OCI-LY1 (cell line): ENCODE results near the gene DNM2.

Source experiments
- H2AFZ ChIP-seq: fragments of 200-600 bp; sonication (generic), shearing (Covaris generic); 2 replicates; pipeline ENCODE4 v1.6.0; 2014; ENCODE audit warnings: antibody characterized with exemption, mild to moderate bottlenecking, low read length
- H3F3A ChIP-seq: fragments of 200-600 bp; sonication (generic), shearing (Covaris generic); 2 replicates; pipeline ENCODE4 v1.6.0; 2014; ENCODE audit warnings: mild to moderate bottlenecking, antibody characterized with exemption, low read length, moderate library complexity; ENCODE audit not compliant: insufficient read depth
- H3K27ac ChIP-seq: fragments of 200-600 bp; sonication (generic); 2 replicates; pipeline ENCODE4 v1.5.1; 2014; ENCODE audit warnings: low read length, mixed run types, mild to moderate bottlenecking, low read depth; ENCODE audit not compliant: poor library complexity, severe bottlenecking
- H3K27me3 ChIP-seq: fragments of 200-600 bp; sonication (generic); 2 replicates; pipeline ENCODE4 v1.6.0; 2014; ENCODE audit warnings: antibody characterized with exemption, mild to moderate bottlenecking, low read length, moderate library complexity; ENCODE audit not compliant: insufficient read depth
- H3K36me3 ChIP-seq: fragments of 200-600 bp; sonication (generic); 2 replicates; pipeline ENCODE4 v1.6.1; 2014; ENCODE audit warnings: mild to moderate bottlenecking, antibody characterized with exemption, low read length, moderate library complexity, mixed read lengths; ENCODE audit not compliant: insufficient read depth
- H3K4me1 ChIP-seq: fragments of 200-600 bp; sonication (generic); 2 replicates; pipeline ENCODE4 v1.5.1; 2014; ENCODE audit warnings: mild to moderate bottlenecking, low read length, moderate library complexity; ENCODE audit not compliant: insufficient read depth, severe bottlenecking
- H3K4me2 ChIP-seq: fragments of 200-600 bp; sonication (generic), shearing (Covaris generic); 2 replicates; pipeline ENCODE4 v1.6.1; 2014; ENCODE audit warnings: low read length
- H3K4me3 ChIP-seq: fragments of 200-600 bp; sonication (generic); 2 replicates; pipeline ENCODE4 v1.5.1; 2014; ENCODE audit warnings: low read length, low read depth, mild to moderate bottlenecking, mixed read lengths; ENCODE audit not compliant: poor library complexity, severe bottlenecking
- H3K79me2 ChIP-seq: fragments of 200-600 bp; shearing (Covaris generic); 2 replicates; pipeline ENCODE4 v1.6.1; 2016; ENCODE audit warnings: mixed run types, low read length, mixed read lengths; ENCODE audit not compliant: insufficient read depth
- H3K9ac ChIP-seq: fragments of 200-600 bp; sonication (generic), shearing (Covaris generic); 2 replicates; pipeline ENCODE4 v1.6.1; 2014; ENCODE audit warnings: mild to moderate bottlenecking, low read length, mixed read lengths
- H3K9me2 ChIP-seq: fragments of 200-600 bp; sonication (generic), shearing (Covaris generic); 2 replicates; pipeline ENCODE4 v1.6.1; 2014; ENCODE audit warnings: low read depth, mild to moderate bottlenecking, low read length, mixed read lengths
- H3K9me3 ChIP-seq: fragments of 200-600 bp; shearing (Covaris generic); 2 replicates; pipeline ENCODE4 v1.6.1; 2014; ENCODE audit warnings: low read length, mixed read lengths
- H4K20me1 ChIP-seq: fragments of 200-600 bp; sonication (generic), shearing (Covaris generic); 2 replicates; pipeline ENCODE4 v1.6.0; 2016; ENCODE audit warnings: mild to moderate bottlenecking, low read length; ENCODE audit not compliant: insufficient read depth
- EZH2 ChIP-seq: fragments of 200-600 bp; sonication (generic), shearing (Covaris generic); IDR thresholded peaks from 2 replicates; pipeline ENCODE4 v1.8.0; 2017; ENCODE audit warnings: borderline replicate concordance, mixed run types, mild to moderate bottlenecking, antibody characterized with exemption, low read length, moderate library complexity, mixed read lengths
- TF ChIP-seq, protein P1 (sequence below): fragments of 200-600 bp; sonication (generic), shearing (Covaris generic); IDR thresholded peaks from 2 replicates; pipeline ENCODE4 v1.5.1; 2017; ENCODE audit warnings: mild to moderate bottlenecking, antibody characterized with exemption, low read length, moderate library complexity, mixed read lengths

The DNM2 gene

DNA sequence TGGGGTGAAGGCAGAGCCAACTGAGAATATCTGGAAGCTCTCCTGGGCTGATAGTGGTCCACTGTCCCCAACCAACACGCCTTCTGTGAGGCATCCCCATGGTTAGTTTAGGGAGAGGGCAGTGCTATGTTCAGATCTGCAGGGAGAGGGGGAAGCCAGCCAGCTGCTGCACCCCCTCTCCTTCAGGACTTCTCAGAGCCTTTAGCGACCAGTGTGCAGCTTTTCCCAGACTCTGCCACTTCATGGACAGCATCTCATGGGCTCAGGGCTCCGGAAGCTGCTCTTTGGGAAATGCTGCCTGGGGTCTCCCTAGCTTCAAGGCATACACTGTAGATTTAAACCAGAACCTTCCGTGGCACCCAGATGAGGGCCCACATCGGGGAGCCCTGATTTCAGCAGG lies 84.6 kb downstream of the DNM2 start:
- no peaks in the 10 kb centered on the region for H4K20me1 ChIP-seq
- TF ChIP-seq, protein P1, sequence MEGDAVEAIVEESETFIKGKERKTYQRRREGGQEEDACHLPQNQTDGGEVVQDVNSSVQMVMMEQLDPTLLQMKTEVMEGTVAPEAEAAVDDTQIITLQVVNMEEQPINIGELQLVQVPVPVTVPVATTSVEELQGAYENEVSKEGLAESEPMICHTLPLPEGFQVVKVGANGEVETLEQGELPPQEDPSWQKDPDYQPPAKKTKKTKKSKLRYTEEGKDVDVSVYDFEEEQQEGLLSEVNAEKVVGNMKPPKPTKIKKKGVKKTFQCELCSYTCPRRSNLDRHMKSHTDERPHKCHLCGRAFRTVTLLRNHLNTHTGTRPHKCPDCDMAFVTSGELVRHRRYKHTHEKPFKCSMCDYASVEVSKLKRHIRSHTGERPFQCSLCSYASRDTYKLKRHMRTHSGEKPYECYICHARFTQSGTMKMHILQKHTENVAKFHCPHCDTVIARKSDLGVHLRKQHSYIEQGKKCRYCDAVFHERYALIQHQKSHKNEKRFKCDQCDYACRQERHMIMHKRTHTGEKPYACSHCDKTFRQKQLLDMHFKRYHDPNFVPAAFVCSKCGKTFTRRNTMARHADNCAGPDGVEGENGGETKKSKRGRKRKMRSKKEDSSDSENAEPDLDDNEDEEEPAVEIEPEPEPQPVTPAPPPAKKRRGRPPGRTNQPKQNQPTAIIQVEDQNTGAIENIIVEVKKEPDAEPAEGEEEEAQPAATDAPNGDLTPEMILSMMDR = no peak
- TF ChIP-seq EZH2 = no peak
- H3K4me1 ChIP-seq = peaks cover 2% of the 10 kb centered on the region
- no peaks in the 10 kb centered on the region for H3K79me2 ChIP-seq
- H3K9me2 ChIP-seq = no peaks in the 10 kb centered on the region
- H3K9ac ChIP-seq = no peak overlapping the region
- H3K4me3 ChIP-seq = no peak overlapping the region
- no peak overlapping the region for H2AFZ ChIP-seq
- H3K4me2 ChIP-seq = no peak overlapping the region
- no peak overlapping the region for H3K27ac ChIP-seq
- no peaks in the 10 kb centered on the region for H3K27me3 ChIP-seq
- H3F3A ChIP-seq = no peaks in the 10 kb centered on the region
- no peaks in the 10 kb centered on the region for H3K9me3 ChIP-seq
- H3K36me3 ChIP-seq = peaks cover 76% of the 10 kb centered on the region

DNA sequence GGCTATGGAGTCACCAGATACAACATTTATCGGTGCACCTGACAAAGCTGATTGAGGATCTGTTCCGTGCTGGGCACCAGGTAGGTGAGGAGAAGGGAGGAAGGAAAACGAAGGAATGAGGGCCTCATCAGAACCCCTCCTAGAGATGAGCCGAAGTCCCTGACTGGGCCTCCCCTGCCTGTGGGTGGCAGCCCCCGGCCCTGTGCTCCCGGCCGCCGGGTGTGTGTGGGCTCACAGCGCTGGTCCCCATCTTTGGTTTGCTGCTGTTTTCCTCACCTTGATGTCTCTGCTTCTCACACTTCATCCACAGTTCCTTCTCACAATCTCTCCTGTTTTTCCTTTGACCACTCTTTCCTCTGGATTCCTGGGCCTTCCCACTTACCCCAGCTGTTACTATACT lies 85.4 kb downstream of the DNM2 start:
- TF ChIP-seq EZH2 = no peak
- TF ChIP-seq, protein P1 = no peak
- Histone ChIP-seq H3K27ac (no peak overlapping the region), H3K36me3 (peaks cover 71% of the 10 kb centered on the region)

DNA sequence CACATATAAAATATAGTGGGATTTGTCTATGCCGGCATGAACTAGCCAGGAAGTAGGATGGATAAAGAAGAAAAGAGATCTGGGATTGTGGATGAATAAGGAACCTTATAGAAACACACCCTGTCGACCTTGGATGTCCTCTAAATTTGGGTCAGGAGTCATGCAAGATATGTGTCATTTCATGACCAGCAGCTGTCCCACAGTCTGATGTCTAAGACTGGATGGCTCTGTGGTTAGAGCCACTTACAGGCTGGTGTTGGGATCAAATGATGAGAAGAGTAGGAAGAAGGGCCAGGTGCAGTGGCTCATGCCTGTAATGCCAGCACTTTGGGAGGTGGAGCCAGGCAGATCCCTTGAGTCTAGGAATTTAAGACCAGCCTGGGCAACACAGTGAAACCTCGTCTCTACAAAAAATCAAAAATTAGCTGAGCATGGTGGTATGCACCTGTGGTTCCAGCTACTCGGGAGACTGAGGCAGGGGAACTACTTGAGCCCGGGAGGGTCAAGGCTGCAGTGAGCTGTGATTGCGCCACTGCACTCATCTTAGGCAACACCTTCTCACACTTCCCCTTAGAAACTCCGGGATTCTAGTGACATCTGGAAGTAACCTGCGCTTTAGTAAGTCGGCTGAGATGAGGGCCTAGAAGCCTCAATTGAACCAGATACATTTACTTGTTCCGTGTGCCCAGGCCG lies 87.3 kb downstream of the DNM2 start:
- Histone ChIP-seq H4K20me1 (no peaks in the 10 kb centered on the region), H3K27ac (no peak overlapping the region), H3K4me1 (no peaks in the 10 kb centered on the region), H3K4me3 (no peak overlapping the region), H3K79me2 (no peaks in the 10 kb centered on the region), H3K4me2 (no peak overlapping the region), H3K9me3 (no peaks in the 10 kb centered on the region), H3K9me2 (no peaks in the 10 kb centered on the region), H3K36me3 (peaks cover 75% of the 10 kb centered on the region), H3F3A (no peaks in the 10 kb centered on the region), H2AFZ (no peak overlapping the region), H3K27me3 (no peaks in the 10 kb centered on the region), H3K9ac (no peak overlapping the region)
- TF ChIP-seq, protein P1 = no peak
- no peak for TF ChIP-seq EZH2

More for the DNA sequence above, 85.4 kb downstream of the DNM2 start:
- Histone ChIP-seq H3K79me2 (no peaks in the 10 kb centered on the region), H3K9me2 (no peaks in the 10 kb centered on the region), H3K4me3 (no peak overlapping the region), H3K4me2 (no peak overlapping the region), H4K20me1 (no peaks in the 10 kb centered on the region), H3K4me1 (no peaks in the 10 kb centered on the region), H3K9me3 (no peaks in the 10 kb centered on the region), H2AFZ (no peak overlapping the region), H3K27me3 (no peaks in the 10 kb centered on the region), H3F3A (no peaks in the 10 kb centered on the region), H3K9ac (no peak overlapping the region)
